Middle frontal gyrus (tissue), 1 donor: ENCODE results near the gene MYO3B.
"Not testable (repeated sequence)": the region's sequence is repeated elsewhere in the genome, so short reads cannot be mapped to it uniquely, and the experiment has no call there.

Source experiments
- DNase-seq: peaks from one replicate; pipeline ENCODE4 v3.0.0-alpha.2; 2015; ENCODE audit warnings: low spot score; ENCODE audit errors: extremely low spot score

The MYO3B gene

GRCh38 chr2:170262343-170262742 lies 84.4 kb downstream of the MYO3B start:
- no peak for DNase-seq

DNA sequence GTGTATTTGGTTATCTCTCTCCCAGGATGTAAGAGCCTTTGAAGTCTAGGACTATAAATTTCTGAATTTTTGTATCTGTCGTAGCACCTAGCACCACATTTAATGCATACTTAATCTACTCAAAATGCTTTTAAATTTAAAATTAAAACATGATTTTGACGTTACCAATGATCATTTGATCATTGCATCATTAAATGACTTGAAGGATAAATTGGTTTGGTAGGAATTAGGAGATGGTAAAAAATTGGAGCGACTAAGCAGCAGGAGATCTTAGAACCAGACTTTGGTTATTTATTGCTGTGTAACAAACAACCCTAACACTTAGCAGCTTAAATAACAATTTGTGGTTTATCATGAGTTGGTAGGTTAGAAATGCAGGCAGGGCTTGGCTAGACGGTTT lies 84.9 kb downstream of the MYO3B start:
- DNase-seq, result no peak

DNA sequence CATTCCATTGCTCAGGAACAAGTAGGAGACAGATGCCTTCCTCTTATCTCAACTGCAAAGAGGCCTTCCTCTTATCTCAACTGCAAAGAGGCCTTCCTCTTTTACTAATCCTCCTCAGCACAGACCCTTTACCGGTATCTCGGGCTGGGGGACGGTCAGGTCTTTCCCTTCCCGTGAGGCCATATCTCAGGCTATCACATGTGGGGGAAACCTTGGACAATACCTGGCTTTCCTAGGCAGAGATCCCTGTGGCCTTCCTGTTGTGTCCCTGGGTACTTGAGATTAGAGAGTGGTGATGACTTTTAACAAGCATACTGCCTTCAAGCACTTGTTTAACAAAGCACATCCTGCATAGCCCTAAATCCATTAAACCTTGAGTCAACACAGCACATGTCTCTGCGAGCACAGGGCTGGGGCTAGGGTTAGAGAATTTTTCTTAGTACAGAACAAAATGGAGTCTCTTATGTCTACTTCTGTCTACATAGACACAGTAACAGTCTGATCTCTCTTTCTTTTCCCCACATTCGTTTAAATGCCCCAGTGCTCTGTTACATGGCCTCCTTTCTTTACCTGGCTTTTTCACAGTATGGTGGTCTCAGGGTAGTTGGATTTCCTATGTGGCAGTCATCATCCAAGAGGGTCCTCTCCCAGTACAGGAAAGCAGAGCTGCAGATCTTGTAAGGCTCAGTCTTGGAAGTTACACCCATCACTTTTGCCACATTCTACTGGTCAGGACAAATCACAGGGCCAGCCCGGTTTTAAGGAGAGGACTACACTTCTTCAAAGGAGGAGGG lies 86.0 kb downstream of the MYO3B start:
- DNase-seq, result not testable (repeated sequence)

DNA sequence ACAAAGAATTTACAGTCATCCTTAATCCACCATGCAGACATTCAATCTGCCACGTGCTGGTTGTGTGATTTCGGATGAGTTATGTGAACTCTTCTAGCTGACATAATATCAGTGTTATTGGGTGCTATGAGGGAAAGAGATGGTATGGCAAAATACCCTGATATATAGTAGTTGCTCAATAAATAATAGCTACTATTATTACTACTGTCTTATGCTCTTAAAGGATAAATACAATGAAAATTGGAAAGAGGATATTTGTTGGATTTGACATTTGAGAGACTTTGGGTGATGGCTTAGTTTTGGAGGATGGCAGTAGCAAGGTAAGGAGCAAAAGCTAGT lies 86.5 kb downstream of the MYO3B start:
- no peak for DNase-seq

DNA sequence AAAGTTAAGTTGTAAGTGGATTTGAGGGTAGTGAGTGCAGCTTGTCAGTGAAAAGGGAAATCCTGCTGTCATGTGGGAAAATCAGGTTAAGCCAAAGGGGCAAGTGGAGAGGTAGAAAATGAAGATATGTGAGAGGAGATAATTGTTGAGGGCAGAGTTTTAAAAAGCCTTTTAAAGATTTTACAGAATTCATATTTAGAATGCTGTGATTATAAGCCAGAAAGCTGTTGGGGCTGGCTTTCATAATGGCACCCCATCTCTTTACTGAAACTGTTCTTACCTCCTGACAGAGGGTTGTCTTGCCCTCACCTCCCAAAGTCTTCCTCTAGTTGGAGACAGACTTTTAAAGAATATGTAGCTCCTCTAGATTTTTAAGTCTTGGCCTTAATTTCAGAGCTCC lies 86.9 kb downstream of the MYO3B start:
- DNase-seq, result no peak

- no peak for DNase-seq
Observed at GRCh38 chr2:170265321-170265720, 87.4 kb downstream of the MYO3B start.

DNA sequence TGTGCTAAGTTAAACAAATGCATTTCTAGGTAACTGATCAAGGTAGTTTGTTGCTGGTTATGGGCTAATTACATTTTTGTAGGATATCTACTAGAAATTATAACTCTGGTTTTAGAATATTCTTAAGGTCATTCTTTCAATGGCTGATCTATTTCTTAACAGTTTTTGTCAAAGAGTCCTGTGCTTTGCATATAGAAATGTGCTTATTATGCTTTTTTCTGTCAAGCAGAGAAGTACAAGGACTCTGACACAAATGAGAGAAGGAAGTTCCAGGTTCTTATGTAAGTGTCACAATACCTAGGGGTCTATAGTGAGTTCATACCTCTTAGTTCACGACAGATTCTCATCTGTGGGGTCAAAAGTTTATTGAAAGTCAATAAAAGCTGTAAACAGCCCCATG lies 88.4 kb downstream of the MYO3B start:
- DNase-seq, result no peak

- no peak for DNase-seq
Observed at GRCh38 chr2:170267071-170267470, 89.1 kb downstream of the MYO3B start.

DNA sequence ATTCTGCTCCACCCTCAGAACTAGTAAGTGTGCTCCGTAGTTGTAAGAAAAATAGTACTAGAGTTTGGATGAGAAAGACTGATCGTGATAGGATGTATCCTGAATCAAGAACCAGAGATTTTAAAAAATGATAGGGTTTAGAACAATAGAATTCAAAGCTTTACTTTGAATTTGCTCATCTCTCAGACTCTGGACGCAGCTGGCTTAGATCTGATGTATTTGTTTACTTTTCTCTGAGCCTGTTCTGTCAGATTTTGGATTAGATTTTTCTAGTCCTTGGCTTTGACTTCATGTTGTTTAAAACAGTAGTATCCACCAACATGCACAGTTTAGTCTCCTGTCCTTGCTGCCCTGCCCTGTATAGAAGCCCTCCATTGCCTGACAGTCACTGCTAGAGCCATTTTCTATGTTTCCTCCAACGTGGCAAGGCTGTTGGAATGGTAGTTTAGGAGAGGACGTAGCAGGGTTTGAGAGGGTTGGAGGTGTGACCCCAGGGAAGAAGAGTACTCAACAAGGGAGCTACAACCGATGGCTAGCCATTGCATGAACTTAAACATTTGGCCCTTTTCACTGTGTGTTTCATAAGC lies 92.4 kb downstream of the MYO3B start:
- DNase-seq, result no peak

GRCh38 chr2:170271340-170271739 lies 93.4 kb downstream of the MYO3B start:
- DNase-seq, result no peak

- DNase-seq, result no peak
Observed at GRCh38 chr2:170276056-170276455, 98.1 kb downstream of the MYO3B start.

- no peak for DNase-seq
Observed at GRCh38 chr2:170276925-170277629, 99.1 kb downstream of the MYO3B start.

DNA sequence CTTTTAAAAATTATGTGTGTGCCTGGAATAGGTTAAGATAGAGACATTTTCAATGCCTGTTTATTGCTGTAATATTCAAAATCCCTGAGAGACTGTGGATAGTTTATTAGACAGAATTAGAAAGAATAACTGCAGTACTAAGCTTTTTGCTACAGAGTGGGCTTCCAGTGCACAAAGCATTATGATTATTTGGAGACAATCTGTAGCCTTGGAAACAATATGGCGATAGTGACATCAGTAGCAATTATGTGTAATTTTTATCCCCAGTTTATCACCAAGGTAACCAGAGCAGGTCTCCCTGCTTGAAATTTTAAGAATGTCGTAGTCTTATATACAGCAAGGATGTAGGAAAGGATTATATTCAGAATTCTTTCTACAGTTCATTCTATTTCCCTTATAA lies 100.0 kb downstream of the MYO3B start:
- no peak for DNase-seq

GRCh38 chr2:170279615-170280014 lies 101.7 kb downstream of the MYO3B start:
- DNase-seq, result not testable (repeated sequence)

DNA sequence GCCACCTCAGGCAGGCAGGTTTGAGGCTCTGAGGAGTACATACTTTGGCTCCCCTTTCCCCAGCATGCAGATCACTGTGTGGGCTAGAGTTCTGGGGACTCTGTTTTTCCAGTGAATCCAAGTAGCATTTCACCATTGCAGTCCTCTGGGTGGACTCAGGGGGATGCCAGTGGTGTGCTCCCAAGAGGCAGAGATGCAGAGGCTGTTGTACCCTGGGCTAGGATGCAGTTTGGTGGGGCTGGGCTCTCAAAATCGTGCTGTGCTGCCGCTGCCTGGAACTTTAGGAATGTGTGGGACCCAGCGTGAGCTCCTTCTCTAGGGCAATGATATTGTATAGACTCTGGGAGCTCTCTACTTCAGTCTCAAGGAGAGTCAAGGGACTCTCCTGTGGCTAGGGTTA lies 104.9 kb downstream of the MYO3B start:
- no peak for DNase-seq

- no peak for DNase-seq
Observed at GRCh38 chr2:170284205-170284604, 106.3 kb downstream of the MYO3B start.

- DNase-seq, result no peak
Observed at GRCh38 chr2:170288859-170289258, 110.9 kb downstream of the MYO3B start.

DNA sequence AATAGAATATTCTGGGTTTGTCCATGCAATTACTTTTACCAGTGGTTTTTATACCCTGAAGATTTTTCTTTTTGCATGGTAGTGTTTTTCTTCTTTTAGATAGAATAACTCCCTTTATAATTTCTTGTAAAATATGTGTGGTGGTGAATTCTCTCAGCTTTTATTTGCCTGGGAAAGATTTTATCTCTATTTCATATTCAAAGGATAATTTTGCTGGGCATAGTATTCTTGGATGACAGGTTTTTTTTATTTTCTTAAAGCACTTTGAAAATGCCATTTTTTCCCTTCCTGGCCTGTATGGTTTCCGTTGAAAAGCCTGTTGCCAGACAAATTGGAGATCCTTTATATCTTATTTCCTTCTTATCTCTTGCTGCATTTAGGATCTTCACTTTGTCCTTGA lies 113.5 kb downstream of the MYO3B start:
- DNase-seq, result no peak

- no peak for DNase-seq
Observed at GRCh38 chr2:170292415-170292814, 114.5 kb downstream of the MYO3B start.

DNA sequence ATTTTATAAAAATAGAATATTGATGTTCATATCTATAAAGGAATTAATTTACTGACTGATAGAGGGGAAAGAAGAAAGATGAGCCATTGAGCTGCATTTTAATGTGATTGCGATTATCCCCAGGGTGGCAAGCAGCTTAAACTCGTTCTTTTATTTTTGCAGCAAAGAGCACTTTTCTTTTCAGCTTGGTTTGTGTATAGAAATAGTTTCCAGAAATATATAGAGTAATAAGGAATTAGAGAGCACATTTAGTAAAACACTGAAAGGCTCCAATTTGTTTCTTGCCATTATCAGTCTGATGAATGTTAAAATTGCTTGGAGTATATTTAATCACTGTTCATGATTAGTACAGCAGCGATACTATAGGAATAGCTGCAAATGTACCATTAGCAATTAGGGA lies 119.5 kb downstream of the MYO3B start:
- no peak for DNase-seq

DNA sequence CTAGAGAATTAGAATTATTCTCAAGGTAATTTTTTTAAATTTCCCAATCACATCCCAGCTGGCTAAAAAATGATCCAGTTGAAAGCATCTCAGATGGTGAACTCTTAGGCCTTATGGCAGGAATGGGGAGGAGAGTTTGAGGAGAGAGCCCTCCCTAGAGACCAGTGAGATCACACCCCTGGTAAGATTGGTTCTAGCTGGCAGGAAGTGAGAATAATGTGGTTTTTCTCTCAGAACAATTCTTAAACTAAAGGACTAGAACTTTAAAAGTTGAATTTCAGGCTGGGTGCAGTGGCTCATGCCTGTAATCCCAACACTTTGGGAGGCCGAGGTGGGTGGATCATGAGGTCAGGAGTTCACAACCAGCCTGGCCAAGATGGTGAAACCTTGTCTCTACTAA lies 120.2 kb downstream of the MYO3B start:
- no peak for DNase-seq

DNA sequence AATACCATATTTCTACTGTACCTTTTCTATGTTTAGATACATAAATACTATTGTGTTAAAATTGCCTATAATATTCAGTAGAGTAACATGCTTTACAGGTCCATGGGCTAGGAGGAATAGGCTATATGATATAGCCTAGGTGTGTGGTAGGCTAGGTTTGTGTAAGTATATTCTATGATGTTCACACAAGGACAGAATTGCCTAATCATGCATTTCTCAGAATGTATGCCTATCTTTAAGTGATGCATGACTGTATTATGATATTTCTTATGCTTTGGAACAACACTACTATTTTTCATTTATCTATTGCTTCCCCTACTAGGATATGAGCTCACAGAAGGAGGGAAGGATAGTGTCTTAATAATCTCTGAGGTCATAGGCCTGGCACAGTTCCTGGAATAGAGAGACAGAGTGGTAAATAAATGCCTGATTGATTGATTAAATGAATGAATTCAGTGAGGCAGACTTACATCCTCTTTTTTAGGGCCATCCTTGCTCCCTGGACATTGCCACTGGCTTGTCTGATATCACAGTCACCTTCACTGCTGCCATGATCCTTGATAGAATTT lies 121.0 kb downstream of the MYO3B start:
- no peak for DNase-seq
